NCI-H774 (cell line): Measurements from ENCODE around the gene PHF2.

ENCODE experiments used
- DNase-seq: peaks from one replicate; lab custom pipeline; 2025; lab: John Stamatoyannopoulos, UW

PHF2 gene

DNA sequence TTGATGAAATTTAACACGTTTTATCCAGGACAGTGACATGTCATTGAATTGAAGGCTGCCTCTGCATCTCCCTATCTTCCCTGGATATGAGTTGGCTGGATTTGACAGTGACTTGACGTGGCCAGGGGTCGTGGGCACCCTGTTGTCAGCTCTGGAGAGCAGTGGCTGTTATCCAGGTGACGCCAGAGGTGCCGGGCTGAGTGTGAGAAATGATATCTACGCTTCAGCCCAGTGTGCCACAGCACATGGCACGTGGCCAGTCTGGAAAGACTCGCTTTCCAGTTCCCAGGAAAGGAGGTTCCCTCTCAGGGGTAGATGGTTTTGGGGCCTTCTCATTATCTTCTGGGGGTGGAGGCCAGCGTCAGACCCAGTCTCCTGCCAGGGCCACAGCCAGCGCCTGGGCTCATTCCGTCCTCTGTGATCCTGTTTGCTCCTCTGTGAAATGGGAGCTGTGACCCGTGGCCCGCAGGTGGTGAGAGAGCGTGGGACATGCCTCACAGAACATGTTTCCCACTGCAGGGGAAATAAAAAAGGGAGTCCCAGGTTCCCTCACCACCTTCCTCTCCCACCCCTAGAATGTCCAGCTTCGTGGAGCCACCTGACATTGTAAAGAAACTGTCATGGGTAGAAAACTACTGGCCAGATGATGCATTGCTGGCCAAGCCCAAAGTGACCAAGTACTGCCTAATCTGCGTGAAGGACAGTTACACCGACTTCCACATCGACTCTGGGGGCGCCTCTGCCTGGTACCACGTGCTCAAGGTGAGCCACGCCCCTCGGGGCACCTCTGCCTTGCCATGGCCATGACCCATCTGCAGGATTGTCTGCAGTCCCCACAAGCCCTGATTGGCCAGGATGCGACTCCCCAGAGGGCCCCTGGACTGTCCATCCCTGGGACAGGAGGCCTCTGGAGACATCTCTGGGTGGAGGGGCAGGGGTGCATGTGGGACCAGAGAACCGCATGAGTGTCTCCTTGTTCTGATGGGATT lies 76.5 kb downstream of the PHF2 start:
- DNase-seq = no peak

DNA sequence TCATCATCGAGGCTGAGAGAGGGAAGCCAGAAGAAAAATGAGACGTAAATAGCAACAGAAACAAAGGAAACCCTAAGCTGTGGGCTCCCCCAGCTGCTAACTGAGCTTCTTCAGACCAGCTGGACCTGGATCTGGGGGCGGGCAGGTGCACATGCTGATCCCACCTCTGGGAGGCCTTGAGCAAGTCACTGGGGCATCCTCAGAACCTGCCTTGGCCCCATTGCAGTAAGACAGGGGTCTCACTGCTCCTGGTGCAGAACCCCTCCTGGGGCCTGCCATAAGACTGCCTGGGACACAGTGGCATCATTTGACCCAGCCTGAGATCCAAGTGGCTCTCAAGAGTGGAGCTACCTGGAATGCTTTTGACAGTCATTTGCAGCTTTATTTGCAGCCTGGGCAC lies 77.4 kb downstream of the PHF2 start:
- no peak for DNase-seq

DNA sequence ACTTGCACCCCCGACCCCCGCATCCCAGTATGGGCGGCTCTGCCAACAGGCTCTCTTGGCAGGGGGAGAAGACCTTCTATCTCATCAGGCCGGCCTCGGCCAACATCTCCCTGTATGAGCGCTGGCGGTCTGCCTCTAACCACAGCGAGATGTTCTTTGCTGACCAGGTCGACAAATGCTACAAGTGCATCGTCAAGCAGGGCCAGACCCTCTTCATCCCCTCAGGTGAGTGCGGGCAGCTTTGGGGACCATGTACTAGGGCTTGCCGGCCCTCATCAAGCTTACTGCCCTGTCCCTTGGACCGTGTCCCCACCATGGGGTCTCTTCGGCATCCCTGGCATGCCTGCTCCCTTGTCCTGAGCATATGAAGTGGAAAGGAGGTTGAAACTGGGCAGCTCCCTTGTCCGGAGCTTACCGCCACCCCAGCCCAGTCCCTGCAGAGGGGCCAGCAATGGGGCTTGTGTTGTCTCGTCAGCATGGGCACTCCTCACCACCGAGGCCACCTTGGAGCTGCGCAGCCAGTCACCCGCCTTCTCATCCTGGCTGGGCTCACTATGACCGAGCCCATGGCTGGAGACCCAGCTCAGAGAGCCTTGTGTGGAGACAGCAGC lies 78.1 kb downstream of the PHF2 start:
- DNase-seq = no peak

DNA sequence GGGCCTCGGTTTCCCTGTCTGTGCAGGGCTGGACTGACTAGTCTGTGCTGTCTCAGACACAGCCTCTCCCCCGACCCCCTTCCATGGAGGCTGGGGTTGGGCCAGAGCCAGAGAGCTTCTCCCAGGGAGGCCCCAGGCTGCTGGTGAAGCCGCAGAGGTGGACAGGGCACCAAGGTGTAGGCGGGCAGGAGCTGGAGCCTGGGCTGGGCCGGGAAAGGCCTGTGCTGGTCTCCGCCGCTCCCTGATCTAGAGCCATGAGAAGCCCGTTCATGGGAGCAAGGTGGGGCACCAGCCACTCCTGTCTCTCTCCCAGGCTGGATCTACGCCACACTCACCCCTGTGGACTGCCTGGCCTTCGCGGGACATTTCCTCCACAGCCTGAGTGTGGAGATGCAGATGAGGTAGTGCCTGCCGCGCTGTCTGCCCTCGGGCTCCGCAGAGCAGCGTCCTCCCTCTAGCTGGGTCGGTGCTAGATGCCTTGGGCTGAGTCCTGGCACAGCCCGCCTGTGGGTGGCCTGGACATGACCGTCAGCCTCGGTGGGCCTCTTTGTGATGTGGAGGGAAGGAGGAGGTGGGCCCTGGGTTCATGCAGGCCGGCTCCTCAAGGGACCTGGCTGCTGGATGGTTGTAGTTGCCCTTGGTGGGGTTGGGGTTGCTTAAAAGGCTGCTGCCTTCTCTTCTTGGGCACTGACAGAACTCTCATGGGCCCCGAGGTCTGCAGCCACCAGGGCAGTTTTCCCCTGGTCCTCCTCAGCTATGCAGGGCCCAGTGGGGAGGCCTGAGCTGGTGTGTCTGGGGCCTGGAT lies 79.4 kb downstream of the PHF2 start:
- DNase-seq = no peak

DNA sequence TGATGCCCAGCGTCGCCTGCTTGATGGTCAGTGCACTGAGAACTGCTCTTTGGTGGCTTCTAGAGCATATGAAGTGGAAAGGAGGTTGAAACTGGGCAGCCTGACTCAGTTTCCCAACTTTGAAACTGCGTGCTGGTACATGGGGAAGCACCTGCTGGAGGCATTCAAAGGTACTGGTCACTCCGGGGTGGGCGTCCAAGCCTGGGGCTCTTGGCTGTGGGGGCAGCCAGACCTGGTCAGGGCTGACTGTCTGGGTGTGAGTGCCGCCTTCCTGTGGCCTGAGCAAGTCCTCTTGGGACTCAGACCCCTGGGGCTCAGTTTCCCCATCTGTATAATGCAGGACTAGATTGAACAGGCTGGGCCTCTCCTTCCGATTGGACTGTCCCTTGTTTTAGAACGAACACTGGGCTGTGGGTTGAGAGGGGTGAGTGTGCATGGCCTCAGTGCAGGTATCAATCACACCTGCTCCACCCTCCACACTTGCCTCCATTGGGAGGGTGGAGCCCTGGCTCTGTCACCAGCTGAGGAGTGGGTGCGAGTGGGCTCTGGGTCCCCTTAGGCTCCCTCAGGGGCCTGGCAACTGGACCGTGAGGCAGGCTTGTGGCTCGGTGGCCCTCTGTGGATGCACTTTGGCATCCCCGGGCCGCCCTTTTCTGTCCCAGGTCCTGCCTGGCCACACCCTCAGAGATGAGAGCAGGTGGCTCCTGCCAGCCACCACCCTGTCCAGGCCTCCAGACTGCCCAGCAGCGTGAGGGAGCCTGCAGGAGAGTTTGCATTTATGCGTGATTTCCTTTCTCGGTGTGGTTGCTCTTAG lies 80.2 kb downstream of the PHF2 start:
- DNase-seq = no peak

DNA sequence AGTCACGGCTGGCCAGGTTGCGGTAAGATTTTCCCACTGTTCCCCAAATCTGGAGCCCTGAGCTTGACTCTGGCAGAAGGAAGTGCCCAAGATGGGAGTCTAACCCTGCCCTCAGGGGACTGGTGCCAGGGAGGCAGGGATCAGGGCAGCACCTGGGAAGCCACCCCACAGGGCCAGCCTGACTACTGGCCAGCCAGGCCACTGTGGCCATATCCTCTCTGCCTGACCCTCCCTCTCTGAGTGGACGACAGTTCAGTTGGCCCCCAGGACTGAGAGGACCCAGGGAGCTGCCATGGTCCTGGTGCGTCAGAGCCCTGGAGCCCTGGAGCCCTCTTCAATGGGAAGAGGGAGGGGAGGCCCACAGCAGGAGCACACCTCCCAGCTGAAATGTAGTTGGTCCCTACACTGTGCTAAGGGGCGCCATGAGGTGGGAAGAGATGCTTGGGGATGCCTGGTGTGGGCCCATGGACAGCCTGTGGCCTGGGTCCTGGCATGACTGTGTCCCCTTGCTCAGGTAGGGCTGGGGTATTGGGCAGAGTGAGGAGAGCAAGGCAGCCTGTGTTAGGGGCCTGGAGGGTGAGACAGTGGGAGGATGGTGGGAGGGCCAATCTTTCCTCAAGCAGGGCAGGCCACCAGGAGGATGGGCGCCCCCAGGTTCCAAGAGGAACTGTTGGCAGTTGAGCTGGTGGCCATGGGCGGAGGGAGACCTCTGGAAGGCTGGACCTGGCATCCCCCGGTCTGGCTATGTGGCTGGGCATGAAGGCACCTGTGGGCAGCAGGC lies 81.1 kb downstream of the PHF2 start:
- no peak for DNase-seq

DNA sequence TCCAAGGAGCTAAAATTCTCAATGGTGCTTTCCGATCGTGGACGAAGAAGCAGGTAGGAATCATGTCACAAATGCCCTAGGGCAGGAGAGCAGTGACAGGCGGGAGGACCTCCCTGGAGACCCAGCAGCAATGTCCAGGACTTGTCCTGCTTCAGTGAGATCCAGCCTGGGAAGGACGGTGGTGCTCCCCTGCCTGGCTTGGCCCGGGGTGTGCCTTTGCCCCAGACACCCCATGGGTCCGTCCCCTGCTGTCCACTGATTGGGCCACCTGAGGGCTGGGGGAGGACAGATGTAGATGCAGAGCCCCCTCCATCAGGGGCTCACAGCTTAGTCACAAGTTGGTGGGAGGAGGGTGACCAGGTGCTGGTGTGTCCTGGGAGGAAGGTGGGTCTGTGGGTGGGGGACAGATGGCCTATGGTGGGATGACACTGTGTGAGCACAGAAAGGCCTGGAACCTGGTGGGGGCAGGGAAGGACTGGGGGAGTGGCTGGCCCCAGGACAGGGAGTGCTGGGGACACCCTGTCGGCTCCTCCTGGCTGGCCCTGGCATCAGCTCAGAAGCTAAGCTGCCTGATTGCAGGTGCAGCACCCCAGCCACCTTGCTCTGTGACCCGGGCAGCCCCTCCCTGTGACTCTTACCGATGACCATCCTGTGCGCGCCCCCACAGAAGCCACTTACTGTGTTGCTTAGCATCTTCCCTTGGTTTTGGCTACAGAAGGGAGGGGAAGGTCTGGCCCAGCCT lies 82.0 kb downstream of the PHF2 start:
- no peak for DNase-seq

DNA sequence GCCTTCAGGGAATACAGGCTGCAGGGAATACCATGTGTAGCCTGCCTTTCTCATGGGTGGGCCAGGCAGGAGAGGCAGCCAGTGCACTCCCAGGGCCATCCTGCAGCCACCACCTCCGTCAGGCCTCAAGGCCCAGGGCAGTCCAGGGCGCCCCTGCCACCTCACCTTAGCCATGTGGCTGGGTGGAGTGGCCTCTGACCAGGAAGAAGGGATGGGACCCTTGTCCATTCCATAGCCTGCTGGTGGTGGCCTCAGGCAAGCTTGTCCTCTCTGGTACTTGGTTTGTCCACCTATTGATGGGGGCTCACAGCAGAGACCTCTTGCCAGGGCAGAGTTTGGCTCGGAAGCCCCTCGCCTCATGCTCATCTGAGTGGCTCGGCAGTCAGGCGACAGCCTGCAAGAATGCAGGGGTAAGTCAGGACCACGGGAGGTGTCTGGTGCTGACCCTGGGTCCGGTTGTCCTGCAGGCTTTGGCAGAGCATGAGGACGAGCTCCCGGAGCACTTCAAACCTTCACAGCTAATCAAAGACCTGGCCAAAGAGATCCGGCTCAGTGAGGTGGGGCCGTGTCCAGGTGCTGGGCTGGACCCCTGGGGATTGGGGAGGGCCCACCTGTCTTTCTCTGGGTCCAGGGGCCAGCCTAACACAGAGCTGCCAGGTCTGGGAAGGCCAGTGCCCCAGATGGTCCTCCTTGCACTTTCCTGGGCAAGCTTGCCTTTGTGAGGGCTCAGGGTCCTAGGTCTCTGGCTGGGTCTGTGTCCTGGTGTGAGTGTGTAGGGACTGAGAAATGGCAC lies 82.9 kb downstream of the PHF2 start:
- DNase-seq = no peak

DNA sequence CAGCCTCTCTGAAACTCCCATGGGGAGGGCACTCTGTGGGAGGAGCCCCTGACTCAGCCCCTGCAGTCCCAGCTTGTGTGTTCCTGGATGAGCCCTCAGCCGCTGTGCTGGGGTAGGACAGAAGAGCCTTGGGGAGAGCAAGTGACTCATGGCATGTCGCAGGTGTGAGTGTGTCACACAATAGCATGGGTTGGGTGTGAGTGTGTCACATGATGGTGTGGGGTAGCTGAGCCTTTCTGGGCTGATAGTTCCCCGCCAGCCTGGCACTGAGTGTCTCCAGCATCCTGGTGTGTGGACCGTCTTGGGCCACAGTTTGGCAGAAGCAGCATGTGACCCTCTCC lies 83.4 kb downstream of the PHF2 start:
- DNase-seq = no peak

DNA sequence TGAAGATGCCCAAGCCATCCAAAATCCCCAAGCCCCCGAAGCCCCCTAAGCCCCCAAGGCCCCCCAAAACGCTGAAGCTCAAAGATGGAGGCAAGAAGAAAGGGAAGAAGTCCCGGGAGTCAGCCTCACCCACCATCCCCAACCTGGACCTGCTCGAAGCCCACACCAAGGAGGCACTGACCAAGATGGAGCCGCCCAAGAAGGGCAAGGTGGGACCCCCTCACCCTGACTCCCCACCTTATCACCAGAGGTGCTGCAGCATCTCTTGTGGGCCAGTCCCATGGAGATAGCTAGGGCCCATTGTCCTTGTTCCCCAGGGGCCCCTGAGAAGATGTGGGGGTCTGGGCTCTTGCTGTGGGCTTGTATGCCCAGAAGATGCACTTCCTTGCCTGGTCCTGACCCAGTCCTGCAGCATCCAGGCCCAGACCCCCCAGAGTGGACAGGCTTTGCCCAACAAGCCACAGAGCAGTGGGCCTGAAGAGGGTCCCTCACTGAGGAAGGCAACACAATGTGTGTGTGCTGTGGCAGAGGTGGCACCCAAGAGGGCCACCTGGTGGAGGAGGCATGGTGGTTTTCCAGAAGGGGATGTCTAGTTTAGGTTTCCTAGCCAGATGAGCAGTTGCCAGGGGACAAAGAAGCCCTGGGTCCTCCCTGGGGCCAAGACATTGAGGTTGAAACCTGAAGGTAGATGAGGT lies 84.1 kb downstream of the PHF2 start:
- DNase-seq = no peak

DNA sequence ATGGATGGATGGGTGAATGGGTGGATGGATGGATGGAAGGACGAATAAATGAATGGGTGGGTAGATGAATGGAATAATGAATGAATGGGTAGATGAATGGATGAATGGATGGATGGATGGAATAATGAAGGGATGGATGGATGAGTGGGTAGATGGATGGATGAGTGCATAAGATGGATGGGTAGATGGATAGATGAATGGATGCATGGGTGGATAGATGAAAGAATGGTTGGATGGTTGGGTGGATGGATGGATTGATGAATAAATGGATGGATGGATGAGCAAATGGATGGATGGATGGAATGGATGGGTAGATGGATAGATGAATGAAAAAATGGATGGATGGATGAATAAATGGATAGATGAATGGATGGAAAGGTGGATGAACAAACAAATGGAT lies 85.2 kb downstream of the PHF2 start:
- no peak for DNase-seq

DNA sequence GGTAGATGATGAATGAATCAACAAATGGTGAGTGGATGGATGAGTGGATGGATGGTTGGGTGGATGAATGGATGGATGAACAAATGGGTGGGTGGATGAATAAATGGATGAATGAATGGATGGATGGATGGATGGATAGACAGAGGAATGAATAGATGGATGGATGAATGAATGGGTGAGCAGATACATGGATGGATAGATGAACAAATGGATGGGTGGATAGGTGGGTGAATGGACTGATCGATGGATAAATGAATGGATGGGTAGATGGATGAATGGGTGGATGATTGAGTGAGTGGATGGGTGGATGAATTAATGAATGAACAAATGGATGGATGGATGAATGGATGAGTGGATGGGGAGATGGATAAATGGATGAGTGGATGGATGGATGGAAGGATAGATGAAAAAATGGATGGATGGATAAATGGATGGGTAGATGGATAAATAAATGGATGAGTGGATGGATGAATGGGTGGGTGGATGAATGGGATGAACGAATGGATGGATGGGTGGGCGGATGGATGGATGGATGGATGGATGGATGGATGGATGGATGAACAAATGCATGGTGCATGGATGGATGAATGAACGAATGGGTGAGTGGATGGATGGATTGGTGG lies 85.7 kb downstream of the PHF2 start:
- DNase-seq = no peak

DNA sequence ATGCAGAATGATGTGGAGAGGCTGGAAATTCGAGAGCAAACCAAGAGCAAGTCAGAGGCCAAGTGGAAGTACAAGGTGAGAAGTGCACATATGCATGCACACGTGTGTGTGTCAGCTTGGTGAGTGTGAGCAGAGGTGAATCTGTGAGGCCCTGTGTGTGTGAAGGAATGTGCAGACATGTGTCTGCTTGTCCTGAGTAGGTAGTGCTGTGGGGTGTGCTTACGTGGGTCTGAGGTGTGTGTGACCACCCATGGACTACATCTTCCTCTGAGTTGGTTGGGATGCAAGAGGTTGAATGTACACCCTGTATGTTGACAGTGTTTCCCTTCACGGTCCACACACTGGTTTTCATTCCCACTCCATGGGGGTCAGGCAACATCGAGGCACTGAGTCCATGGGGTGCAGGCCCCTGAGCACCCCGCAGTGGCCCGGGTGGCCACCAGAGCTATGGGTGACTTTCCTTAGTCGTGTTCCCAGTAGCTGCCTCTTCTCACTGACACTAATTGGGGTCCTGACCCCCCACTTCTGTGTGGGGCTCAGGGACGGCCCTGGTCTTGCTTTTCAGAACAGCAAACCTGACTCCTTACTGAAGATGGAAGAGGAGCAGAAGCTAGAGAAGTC lies 86.7 kb downstream of the PHF2 start:
- DNase-seq = no peak

DNA sequence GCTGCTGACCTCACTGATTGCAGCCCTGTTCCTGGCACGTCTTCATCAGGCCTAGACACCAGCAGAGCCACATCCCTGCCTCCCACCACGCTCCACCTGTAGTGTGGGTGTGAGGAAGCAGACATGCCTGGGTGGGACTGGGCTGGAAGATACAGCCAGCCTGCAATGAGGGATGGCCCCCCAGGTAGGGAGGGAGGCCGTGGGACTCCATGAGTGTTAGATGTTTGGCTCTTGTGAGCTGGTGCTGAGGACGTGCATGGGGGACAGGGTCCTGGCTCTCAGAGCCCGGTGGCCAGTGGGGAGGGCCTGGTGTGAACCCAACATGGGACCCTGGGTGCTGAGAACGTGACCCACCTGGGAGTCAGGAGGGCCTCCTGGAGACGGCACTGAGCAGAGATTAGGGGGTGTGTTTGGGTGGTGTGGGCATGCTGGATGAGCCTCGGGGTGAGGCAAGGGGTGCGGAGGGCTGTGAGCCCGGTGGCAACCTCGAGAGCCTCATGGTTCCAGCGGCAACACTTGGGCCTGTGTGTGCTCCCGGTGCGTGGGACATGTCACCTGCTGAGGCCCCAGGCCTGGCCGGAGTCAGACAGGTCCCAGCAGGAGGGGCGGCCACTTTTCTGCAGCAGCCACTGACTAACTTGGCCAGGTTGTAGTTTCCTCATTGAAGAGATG lies 87.6 kb downstream of the PHF2 start:
- no peak for DNase-seq

DNA sequence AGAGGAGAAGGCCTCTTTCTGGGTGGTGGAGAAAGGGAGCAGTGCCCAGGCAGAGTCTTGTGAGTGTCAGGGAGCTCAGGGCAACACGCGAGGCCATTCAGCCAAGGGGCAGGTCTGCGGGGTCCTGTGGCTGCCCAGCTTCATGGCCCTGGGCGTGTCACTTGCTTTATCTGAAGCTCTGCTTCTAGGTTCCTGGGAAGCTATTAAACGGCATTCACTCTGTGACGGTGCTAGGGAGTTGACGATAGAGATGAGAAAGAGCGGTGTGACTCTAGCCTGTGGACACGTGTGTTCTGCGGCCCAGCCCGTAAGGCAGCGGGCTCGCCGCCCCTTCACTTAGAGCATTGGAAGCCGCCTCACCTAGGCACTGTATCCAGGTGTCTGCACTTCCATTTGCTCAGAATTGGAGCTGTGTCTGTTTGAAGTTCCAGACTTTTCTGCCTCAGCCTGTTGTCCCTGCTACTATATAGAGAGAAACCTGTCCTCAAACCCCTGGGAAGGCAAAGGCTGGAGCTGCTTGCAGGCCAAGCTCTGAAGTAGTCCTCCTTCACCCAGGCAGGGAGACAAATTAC lies 88.3 kb downstream of the PHF2 start:
- no peak for DNase-seq

DNA sequence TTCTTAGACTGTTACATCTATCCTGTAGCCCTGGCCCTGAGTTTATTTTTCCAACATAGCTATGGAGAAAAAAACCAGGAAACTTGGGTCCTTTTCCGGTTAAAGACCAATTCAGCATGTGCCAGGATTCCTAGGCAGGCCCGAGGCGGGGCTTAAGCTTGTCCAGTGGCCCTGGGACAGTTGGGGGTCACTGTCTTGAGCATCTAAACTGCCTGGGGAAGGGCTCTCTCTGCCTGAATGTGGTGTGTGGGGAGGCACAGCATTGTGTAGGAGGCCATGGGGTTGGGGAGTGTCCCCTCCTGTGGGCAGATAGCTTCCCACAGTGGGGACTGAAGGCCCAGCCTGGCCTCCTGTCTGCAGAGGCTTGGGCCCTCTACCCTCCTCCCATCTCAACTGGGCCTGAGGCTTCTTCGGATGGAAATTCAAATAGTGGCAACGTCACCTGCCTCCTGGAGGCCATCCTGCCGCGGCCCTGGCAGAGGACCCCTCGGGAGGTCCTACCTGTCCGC lies 88.8 kb downstream of the PHF2 start:
- no peak for DNase-seq
